ENCODE data around the gene GABRB1.

The GABRB1 gene

GRCh38 chr4:47410271-47410670 is 378.9 kb downstream of the GABRB1 start:
- no peak for DNase-seq

- DNase-seq, result no peak
Observed at GRCh38 chr4:47413521-47413920, 382.2 kb downstream of the GABRB1 start.

- no peak for DNase-seq
Observed at GRCh38 chr4:47415719-47416118, 384.4 kb downstream of the GABRB1 start.

GRCh38 chr4:47418147-47418546 is 386.8 kb downstream of the GABRB1 start:
- DNase-seq, result no peak

GRCh38 chr4:47419296-47419695 is 387.9 kb downstream of the GABRB1 start:
- DNase-seq, result no peak

- no peak for DNase-seq
Observed at GRCh38 chr4:47425628-47426027, 394.3 kb downstream of the GABRB1 start.

GRCh38 chr4:47427935-47428334 is 396.6 kb downstream of the GABRB1 start:
- DNase-seq, result no peak

- no peak for DNase-seq
Observed at GRCh38 chr4:47432749-47433148, 401.4 kb downstream of the GABRB1 start.

GRCh38 chr4:47434931-47435330 is 403.6 kb downstream of the GABRB1 start:
- no peak for DNase-seq

GRCh38 chr4:47442980-47443379 is 411.6 kb downstream of the GABRB1 start:
- no peak for DNase-seq

- DNase-seq, result no peak
Observed at GRCh38 chr4:47444031-47444430, 412.7 kb downstream of the GABRB1 start.

- DNase-seq, result no peak
Observed at GRCh38 chr4:47451657-47452056, 420.3 kb downstream of the GABRB1 start.

- DNase-seq, result no peak
Observed at GRCh38 chr4:47462799-47463234, 431.4 kb downstream of the GABRB1 start.

GRCh38 chr4:47463235-47463956 is 432.0 kb downstream of the GABRB1 start, which contains the start of gene COMMD8:
TSS of gene COMMD8 (minus strand) at chr4:47463702. CDS start at chr4:47463651, 51 bp downstream.
- DNase-seq, result peak; percentile 96

- DNase-seq, result no peak
Observed at GRCh38 chr4:47465004-47465403, 433.6 kb downstream of the GABRB1 start.

GRCh38 chr4:47466056-47466785 is 434.9 kb downstream of the GABRB1 start:
- no peak for DNase-seq

- no peak for DNase-seq
Observed at GRCh38 chr4:47468706-47469365, 437.5 kb downstream of the GABRB1 start.

- no peak for DNase-seq
Observed at GRCh38 chr4:47469951-47470350, 438.6 kb downstream of the GABRB1 start.

GRCh38 chr4:47471064-47471463 is 439.7 kb downstream of the GABRB1 start:
- no peak for DNase-seq

- no peak for DNase-seq
Observed at GRCh38 chr4:47471591-47471990, 440.2 kb downstream of the GABRB1 start.

GRCh38 chr4:47473141-47473750 is 441.9 kb downstream of the GABRB1 start:
- no peak for DNase-seq

GRCh38 chr4:47474799-47475198 is 443.4 kb downstream of the GABRB1 start:
- DNase-seq, result no peak

- DNase-seq, result no peak
Observed at GRCh38 chr4:47475411-47475810, 444.0 kb downstream of the GABRB1 start.
